HG02642 (cell line): ENCODE results near the gene SBF2.

Experiments used
- ATAC-seq: cut with Tn5 transposase; IDR thresholded peaks from one replicate; pipeline ENCODE4 v1.9.1; 2021; ENCODE audit warnings: mild to moderate bottlenecking; ENCODE audit not compliant: unreplicated experiment, poor library complexity

The SBF2 gene

DNA sequence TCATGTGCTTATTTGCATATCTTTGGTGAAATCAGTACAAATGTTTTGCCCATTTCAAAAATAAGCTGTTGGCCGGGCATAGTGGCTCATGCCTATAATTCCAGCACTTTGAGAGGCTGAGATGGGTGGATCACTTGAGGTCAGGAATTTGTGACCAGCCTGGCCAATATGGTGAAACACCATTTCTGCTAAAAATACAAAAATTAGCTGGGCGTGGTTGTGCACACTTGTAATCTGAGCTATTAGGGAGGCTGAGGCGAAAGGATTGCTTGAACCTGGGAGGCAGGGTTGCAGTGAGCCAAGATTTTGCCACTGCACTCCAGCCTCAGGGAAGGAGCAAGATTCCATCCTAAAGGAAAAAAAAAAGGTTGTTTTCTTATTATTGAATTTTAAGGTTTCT is 494.1 kb downstream of the SBF2 start:
- ATAC-seq: no peak

DNA sequence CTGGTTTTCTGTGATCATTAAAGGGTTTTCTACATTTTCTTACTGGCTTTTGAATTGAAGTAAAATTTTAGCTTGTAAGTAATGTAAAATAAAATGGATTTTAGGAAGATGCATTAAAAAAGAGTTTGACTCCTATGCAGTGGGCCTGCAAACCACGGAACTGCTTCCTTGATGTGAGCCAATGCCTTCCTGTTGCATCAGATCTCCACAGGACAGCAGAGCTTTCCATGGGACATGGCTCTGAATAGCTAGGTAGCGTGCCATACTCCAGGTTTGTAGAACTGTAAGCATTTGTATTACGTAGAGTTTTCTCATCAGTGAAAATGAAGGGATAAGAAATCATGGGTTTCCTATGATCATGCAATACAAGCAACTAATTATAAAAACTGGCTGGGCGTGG is 496.7 kb downstream of the SBF2 start:
- ATAC-seq: no peak

DNA sequence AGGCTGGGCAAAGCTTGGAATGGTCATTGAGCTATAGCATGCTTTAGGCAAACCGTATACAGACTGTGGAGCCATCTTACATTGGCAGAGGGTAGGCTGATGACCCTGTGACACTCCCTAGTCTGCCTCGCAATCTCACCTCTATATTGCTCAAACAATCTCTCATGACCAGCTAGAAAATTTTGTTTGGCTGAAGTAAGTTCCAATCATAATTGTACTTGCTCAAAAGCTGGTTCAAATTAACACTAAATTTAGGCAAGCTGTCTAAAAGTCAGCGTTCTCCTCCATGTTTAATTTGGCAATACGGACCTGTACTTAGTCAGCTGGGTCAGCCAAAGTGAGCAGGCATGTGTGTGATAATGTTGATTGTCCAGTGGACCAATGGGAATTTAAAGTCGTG is 497.2 kb downstream of the SBF2 start:
- ATAC-seq: no peak

DNA sequence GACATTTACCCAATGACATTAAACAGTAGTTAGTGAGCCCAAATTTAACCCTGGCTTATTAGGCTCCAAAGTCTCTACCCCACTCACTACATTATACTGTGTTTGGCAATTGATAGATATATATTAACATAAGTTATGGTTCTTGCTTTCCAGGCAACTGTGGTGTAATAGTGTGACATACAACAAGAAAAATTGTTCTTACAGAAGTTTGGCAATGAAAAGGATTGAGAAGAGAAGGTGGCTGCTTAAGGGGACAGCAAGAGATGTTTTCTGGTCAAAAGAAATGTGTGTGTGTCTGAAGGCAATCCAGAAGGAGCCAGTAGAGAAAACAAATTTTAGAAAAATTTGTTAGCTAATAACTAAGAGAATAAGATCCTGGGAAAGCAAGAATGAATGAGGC is 497.8 kb downstream of the SBF2 start:
- no peak for ATAC-seq

DNA sequence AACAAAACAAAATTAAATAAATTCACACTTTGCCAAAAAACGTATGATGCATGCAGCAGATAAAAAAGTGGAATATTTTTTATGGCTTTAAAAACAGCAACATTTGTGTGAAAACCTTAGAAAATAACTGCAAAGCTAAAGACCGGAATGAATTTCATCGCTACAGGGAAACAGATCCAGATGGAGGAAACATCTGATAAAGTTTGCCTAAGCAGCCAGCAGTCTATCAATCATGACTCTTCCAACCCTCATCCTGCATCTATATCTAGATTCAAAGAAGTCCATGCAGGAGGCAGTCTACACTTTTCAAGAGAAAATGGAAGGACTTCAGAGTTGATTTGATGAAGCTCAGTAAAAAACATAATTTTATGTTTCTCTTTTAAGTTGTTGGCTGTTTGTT is 503.3 kb downstream of the SBF2 start:
- no peak for ATAC-seq

DNA sequence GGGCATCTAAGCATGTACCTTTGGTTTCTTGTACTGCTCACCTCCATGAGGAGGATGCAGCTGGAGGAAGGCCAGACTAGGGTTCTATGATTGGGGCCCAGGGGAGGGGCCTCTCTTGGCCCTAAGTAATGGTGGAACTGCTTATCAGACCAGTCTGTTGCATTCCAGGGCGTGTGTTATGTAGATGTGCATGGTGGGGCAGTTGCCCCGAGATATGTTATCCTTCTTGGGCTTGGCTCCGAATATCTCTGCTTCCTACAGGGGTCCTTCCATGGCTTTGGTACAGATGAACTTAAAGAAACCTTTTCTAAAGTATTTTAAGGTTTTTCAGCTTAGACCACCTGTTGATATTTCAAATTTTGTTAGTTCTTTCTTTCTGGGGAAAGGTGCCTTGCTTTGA is 504.1 kb downstream of the SBF2 start:
- ATAC-seq: no peak

DNA sequence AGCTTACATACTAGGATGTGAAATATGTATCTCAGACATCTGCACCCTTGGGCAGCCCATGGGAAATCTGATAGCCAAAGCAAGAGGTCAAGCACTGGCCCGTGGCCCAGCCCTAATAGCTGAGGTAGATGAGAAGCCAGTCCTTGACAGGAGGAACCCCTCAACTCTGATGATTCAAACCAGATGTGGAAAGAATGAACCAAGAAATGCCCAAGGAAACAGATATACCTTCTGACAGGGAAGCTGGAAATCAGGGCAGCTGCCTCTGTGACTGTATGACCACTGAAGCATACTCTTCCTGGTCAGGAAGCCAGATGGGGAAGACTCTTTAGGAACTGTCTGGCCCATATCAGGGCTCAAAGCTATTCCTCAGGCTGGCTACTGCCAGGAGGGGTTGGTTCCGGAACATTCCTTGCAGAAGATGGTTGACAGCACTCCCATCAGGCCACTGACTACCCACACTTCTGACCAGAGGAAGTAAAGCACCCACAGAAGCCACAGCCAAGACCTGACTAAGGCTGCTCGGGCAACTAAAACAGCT is 506.0 kb downstream of the SBF2 start:
- no peak for ATAC-seq

DNA sequence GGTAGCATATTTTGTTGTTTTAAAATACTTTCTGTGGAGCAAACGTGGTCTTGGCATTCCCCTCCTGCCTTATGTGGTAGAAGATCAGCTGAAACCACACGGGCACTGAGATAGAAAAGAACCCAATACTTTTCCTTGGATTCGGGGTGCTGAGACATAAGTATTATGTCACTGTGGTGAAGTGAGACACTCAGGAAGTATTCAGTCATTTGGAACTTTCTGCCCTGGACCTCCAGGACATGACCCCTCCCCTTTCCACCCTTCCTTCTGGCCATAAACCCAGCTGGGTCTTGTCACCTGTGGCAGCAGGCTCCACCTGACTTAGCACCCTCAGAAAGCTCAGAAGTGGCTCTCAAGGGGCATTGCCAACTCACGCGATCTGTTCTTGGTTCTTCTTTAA is 506.8 kb downstream of the SBF2 start:
- no peak for ATAC-seq

DNA sequence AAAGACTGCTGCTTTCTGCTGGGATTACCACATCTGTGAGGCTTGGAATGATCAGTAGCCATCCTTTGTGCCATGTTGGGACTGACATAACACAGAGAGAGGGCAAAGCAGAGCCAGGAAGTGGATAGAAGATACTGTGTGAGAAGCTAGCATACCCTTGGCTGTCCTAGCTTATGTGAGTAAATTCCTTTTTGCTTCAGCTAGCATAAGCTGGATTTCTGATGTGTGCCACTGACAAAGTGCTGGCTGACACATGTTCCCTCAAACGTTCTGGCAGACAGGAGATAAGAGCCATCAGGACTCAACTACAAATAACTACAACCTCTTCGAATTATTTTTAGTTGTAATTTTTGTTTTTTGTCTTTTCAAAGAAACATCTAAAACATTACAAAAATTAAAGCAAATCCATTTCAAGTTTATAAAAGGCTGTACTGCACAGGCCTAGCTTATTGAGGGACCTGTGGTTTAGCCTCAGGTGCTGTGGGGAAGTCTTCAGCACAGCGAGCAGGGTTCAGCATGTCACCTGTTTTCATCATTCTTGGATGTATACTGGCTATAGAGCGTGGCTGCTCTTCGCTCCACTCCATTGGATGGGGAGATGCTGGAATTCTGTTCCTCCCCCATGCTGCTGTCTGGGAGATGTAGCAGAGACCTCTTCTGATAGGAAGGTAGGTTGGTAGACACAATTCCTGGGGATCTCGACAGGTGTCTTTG is 509.3 kb downstream of the SBF2 start:
- no peak for ATAC-seq

DNA sequence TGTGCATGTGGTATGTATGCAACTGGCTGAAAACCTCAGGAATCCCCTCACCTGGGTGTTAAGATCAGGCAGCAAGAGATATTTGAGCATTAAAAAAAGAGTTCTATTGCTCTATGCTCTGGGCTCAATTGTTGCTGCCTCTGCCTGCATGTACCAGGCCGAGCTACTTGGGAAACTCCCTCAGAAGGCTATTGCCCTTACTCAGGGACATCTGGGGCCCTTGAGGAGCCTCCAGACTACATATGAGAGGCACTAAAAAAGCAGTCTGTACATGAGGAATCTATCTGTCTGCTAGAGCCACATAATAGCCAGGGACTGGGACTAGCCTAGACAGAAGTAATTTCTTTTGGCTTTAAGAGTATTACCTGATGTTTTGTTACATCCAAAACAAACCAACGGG is 510.0 kb downstream of the SBF2 start:
- no peak for ATAC-seq

DNA sequence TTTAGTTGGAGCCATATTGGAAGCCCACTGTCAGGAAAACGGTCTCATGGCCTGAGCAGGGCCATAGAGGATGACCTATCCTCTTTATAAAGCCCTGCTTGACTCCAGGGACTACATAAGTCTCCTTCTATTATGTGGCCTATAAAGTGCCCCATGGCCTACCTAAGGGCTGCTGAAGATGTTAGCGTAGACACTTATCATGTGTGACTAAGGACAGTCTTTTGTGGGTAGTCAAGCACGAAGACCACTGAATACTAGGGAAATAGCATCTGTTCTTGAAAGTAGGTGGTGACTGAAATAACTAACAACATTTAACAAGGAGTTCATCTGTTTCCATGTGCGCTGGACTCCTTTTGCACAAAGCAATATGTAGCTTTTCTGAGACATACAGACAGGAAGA is 513.1 kb downstream of the SBF2 start:
- no peak for ATAC-seq

DNA sequence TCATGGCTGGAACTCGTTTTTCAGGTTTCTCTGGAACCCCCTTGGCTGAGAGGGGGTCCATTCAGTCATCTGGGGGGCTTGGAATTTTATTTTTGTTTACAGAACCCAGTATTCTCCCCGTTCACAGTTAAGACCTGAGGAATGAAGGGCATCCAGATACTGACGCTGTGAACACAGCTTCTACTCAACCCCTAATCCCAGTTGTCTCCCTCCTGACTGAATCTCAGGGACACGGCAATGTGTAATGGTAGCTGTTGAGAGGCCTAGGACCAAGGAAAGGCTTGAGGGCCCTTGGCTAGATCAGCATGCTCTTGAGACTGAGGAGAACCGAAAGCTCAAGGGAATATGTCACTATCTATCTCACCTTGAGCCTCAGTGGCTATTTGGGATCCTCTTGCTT is 516.5 kb downstream of the SBF2 start:
- no peak for ATAC-seq

DNA sequence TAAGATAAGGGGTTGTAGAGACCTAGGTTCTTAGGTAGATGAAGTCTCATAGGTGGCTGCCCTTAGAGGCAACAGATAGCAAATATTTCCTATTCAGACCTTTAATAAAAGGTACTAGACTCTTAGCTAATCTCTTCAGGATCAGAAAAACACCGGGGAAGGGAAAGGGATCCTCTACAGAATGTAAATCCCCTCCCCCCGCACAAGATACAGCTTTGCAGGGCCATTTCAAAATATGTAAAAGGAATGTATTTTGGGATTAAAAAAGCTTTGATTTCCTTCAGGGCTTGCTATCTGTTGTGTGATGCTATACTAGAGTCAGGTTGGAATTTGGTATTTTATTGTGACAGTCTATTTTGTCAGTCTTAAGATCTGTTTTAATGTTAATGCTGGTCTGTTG is 517.0 kb downstream of the SBF2 start:
- ATAC-seq: no peak

DNA sequence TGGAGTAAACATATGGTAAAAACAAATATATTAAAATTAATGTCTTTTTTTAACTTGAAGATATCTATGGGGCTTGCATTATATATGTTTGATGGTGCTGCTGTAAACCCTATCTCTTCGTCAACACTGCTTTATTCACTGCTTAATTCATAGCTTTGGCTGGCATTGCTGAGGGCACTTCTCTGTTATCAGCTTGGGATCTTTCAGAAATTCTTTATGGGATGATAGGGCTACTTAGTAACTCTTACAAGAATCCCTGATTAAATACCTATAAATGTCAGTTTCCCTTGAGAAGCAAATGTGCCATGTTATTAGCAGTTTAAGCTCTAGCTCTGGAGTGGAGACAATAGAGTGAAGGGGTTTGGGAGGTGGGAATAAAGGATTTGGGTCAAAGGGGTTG is 517.8 kb downstream of the SBF2 start:
- no peak for ATAC-seq

DNA sequence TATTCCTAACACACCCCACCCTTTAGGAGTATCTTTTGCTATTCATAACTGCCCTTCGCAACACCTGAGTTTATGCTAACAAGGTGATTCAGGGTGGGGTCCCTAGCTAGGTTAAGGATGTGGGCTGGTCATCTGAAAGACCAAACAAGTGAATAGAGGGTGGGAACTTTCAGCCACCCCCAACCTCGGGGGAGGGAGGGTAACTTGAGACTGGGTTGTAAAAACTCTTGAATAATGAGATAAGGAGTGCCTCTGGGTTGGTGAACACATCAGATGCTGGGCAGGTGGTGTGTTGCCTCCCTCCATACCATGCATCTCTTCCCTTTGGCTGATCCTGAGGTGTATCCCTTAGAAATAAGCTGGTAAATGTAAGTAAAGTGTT is 518.6 kb downstream of the SBF2 start:
- no peak for ATAC-seq

DNA sequence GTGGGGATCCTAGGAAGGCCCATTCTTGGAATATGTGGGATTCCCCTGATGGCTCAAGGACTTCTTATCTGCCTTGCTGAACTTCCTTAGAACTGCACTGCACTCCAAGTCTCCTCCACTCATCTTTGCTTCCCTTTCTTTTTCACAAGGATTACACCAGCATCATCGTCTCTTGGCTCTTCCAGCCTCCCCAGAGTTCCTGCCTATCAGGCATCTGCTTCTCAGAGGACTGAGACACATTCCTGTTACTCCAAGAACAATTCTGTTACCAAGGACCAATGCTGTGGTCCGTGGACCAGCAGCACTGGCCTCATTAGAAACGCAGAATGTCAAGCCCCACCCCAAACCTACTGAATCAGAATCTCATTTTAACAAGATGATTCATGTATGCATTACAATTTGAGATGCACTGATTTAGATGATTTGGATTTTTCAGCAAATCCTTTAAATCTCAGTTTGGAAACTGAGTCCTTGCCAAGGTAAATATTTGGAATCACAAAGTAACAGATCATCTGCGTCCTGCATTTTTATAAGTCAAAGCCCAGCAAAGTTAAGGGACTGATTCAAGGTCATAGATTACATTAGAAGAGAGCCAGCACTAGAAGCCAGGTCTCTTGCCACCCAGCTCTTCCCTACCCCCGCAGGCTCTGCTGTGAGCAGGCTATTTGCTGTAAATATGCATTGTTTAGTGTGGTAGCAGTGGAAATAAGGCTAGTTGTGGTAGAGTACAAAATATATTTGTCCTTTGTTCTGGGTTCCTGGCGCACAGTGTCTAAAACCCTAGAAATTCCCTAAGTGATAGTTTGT is 519.2 kb downstream of the SBF2 start:
- no peak for ATAC-seq

DNA sequence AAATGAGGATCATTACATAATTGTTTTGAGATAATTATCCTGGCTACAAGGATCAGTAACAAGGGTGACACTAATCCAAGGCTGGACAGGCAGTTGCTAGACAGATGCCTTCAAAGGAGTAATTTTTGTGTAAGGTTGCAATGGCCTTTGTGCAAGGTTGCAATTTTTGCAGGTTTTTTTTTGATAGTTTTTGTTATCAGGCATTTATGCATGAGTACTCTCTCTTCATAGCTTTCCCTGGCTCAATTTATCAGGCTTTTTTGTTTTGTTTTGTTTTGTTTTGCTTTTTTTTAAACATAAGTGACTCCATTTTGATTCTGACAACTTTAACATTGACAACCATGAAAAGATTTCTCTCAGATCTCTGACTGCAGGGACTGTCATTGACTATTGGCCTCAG is 519.9 kb downstream of the SBF2 start:
- no peak for ATAC-seq

DNA sequence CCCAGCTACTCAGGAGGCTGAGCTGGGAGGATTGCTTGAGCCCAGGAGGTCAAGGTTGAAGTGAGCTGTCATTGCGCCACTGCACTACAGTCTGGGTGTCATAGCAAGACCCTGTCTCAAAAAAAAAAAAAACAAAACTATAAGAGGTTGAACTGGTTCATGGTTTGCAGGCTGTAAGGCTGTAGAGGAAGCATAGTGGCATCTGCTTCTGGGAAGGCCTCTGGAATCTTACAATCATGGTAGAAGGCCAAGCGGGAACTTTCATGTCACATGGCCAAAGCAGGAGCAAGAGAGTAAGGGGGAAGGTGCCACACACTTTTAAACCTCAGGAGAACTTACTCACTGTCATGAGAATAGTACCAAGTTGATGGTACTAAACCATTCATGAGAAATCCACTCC is 520.5 kb downstream of the SBF2 start:
- ATAC-seq: no peak

DNA sequence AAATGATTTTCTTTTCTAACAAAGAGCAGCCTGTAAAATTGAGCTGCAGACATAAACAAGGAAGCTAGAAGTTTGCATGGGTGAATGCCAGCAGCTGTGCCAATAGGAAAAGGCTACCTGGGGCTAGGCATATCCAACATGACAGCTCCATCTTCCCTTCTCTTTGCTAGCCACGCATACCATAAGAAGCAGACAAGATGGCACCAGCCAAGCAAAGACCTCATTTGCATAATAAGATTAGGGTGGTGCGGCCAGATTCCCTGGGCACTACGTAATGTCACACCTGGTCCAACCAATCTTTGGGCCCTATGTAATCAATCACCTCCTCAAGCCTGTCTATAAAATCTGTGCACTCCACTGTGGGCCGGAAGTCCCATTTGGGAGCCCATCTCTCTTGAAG is 521.8 kb downstream of the SBF2 start:
- no peak for ATAC-seq

DNA sequence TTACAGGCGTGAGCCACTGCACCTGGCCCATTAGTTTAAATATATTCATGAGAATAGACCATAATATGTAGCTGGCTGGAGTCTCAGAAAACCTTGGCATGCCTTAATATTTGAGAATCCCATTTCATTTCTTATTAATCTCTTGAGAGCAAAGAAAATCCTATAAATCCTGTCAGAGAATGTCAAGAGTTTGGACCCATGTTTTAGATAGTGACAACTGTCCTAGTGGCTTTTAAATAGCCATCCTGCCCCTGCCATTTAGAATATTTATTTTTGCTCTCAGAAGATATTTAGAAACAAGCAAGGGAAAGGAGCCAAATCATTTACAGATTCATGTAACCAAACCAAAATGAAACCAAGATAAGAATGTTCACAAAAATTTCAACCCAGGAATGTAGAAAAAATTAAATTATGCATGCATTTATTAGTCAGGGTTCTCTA is 522.9 kb downstream of the SBF2 start:
- no peak for ATAC-seq

DNA sequence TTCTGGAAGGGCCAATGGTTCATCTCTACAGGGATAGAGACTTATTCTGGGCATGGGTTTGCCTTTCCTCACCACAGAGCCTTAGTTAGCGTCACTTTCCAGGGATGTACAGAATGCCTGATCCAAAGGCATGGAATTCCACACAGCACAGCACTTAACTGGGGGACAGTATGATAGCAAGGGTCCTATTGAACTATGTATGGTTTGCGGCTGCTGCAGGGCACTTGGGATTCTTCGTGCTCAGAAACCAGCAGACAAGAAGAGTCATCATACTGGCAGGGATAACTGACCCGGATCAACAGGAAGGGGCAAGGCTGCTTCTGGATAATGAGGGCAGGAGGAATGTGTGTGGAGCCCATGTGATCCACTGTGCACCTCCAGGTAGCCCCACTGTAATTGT is 524.4 kb downstream of the SBF2 start:
- ATAC-seq: no peak
